Right atrium auricular region (tissue), 2 donors: Measurements from ENCODE around the gene ITM2A. TPM values are rescaled to one million over a fixed set of nuclear protein-coding genes. Genes with fewer than 3 reads are reported as not detected.

Experiments
- DNase-seq: peaks from one replicate; pipeline ENCODE4 v3.0.0-alpha.2; 2019; ENCODE audit warnings: low spot score
- H3K27ac ChIP-seq, 2 donors: fragments of 200-600 bp; sonication (generic); 1 replicate in 1 of 2; 2 replicates in 1 of 2; pipeline ENCODE4 v1.5.1; 2016 to 2019
- H3K27me3 ChIP-seq, 2 donors: fragments of 200-600 bp; sonication (generic); one replicate each; pipeline versions ENCODE4 v1.5.1 to v1.6.0; 2017 to 2019
- H3K36me3 ChIP-seq: fragments of 200-600 bp; sonication (generic); one replicate; pipeline ENCODE4 v1.5.1; 2016
- H3K4me1 ChIP-seq, 2 donors: fragments of 200-600 bp; sonication (generic); one replicate each; pipeline versions ENCODE4 v1.5.1 to v1.6.0; 2017 to 2019
- H3K4me3 ChIP-seq, 2 donors: fragments of 200-600 bp; sonication (generic); 1 replicate in 1 of 2; 2 replicates in 1 of 2; pipeline ENCODE4 v1.5.1; 2017 to 2019; ENCODE audit warnings: mild to moderate bottlenecking in 1 of 2, moderate library complexity in 1 of 2
- H3K9me3 ChIP-seq, 2 donors: fragments of 200-600 bp; sonication (generic); one replicate each; pipeline ENCODE4 v1.5.1; 2019
- CTCF ChIP-seq, 2 donors: fragments of 200-600 bp; sonication (generic); IDR thresholded peaks; one replicate each; pipeline ENCODE4 v1.5.1; 2019; ENCODE audit warnings: antibody characterized with exemption in 2 of 2
- total RNA-seq, 2 donors: library from RNA; depleted of rRNA; stranded (reverse); fragments of >200 nt; gene quantifications; one replicate each; pipeline ENCODE4 v1.1.0, GENCODE V29; 2016

Gene ITM2A
- total RNA-seq, 2 donors from 2014 or later = 42.7 to 82.1 TPM

- TF ChIP-seq CTCF (IDR thresholded peaks at IDR 0.05) = no peak
These were observed 42.5 kb upstream of the ITM2A start for GRCh38 chrX:79409657-79410056.

GRCh38 chrX:79408623-79409322 is 41.6 kb upstream of the ITM2A start:
- Histone ChIP-seq H3K4me3 (no peak overlapping the region), H3K36me3 (no peaks in the 10 kb centered on the region), H3K9me3 (no peaks in the 10 kb centered on the region), H3K27ac (no peak overlapping the region), H3K27me3 (no peaks in the 10 kb centered on the region), H3K4me1 (no peaks in the 10 kb centered on the region)
- DNase-seq = no peak
- TF ChIP-seq CTCF (IDR thresholded peaks at IDR 0.05) = no peak

More at GRCh38 chrX:79409657-79410056, 42.5 kb upstream of the ITM2A start:
- H3K36me3 ChIP-seq = no peaks in the 10 kb centered on the region
- H3K4me3 ChIP-seq = no peak overlapping the region
- no peaks in the 10 kb centered on the region for H3K4me1 ChIP-seq
- H3K9me3 ChIP-seq = no peaks in the 10 kb centered on the region
- H3K27me3 ChIP-seq = no peaks in the 10 kb centered on the region
- no peak for DNase-seq
- no peak overlapping the region for H3K27ac ChIP-seq

GRCh38 chrX:79400623-79401022 is 33.5 kb upstream of the ITM2A start:
- Histone ChIP-seq H3K4me1 (no peaks in the 10 kb centered on the region), H3K36me3 (no peaks in the 10 kb centered on the region), H3K27me3 (no peaks in the 10 kb centered on the region), H3K27ac (no peak overlapping the region), H3K9me3 (no peaks in the 10 kb centered on the region), H3K4me3 (no peak overlapping the region)
- no peak for TF ChIP-seq CTCF (IDR thresholded peaks at IDR 0.05)
- no peak for DNase-seq

- TF ChIP-seq CTCF (IDR thresholded peaks at IDR 0.05) = no peak
- H3K27me3 ChIP-seq = no peaks in the 10 kb centered on the region
- H3K9me3 ChIP-seq = no peaks in the 10 kb centered on the region
- H3K27ac ChIP-seq = no peak overlapping the region
- no peaks in the 10 kb centered on the region for H3K4me1 ChIP-seq
- no peaks in the 10 kb centered on the region for H3K36me3 ChIP-seq
- H3K4me3 ChIP-seq = no peak overlapping the region
- no peak for DNase-seq
These were observed 8.2 kb upstream of the ITM2A start for GRCh38 chrX:79375340-79375739.

GRCh38 chrX:79371640-79372039 is 4.5 kb upstream of the ITM2A start:
- Histone ChIP-seq H3K27ac (no peak overlapping the region), H3K4me1 (no peaks in the 10 kb centered on the region), H3K4me3 (no peak overlapping the region), H3K9me3 (no peaks in the 10 kb centered on the region), H3K27me3 (no peaks in the 10 kb centered on the region), H3K36me3 (no peaks in the 10 kb centered on the region)
- DNase-seq = no peak
- no peak for TF ChIP-seq CTCF (IDR thresholded peaks at IDR 0.05)

- TF ChIP-seq CTCF (IDR thresholded peaks at IDR 0.05) = no peak
- H3K27me3 ChIP-seq = no peaks in the 10 kb centered on the region
- H3K9me3 ChIP-seq = no peaks in the 10 kb centered on the region
- no peak for DNase-seq
- H3K4me1 ChIP-seq = no peaks in the 10 kb centered on the region
- no peaks in the 10 kb centered on the region for H3K36me3 ChIP-seq
- H3K4me3 ChIP-seq = no peak overlapping the region
- no peak overlapping the region for H3K27ac ChIP-seq
These were observed 4.0 kb upstream of the ITM2A start for GRCh38 chrX:79371101-79371500.
